Right renal pelvis (tissue), 4 donors: Measurements from ENCODE around the gene TXNL4A. TPM values are rescaled to one million over a fixed set of nuclear protein-coding genes. Genes with fewer than 3 reads are reported as not detected.

Experiments used
- DNase-seq, 4 donors: peaks; one replicate each; pipeline ENCODE4 v3.0.0-alpha.2; 2013; ENCODE audit warnings: low read depth in 4 of 4, low spot score in 3 of 4, missing footprints in 1 of 4
- polyA plus RNA-seq, 4 donors: library from polyadenylated mRNA; unstranded; fragments of 120-200 nt; gene quantifications; one replicate each; pipeline ENCODE4 v1.2.1, GENCODE V29; 2013; ENCODE audit not compliant: insufficient read length in 4 of 4

Gene TXNL4A
- polyA plus RNA-seq, 4 donors, result 88.9 to 98.2 (median 94.2) TPM

- DNase-seq, result no peak
These were observed 66.1 kb downstream of the TXNL4A start for GRCh38 chr18:79921984-79922965.

Other genes starting within 250 kb of the TXNL4A start
- under 1 TPM; 0.13 to 0.52 (median 0.15) TPM for gene KCNG2, start 190.6 kb downstream of the TXNL4A start, polyA plus RNA-seq
- gene SLC66A2, start 36.9 kb downstream of the TXNL4A start, polyA plus RNA-seq, result 10 to 100 TPM; 21.1 to 36.1 (median 26.5) TPM
- 10 to 100 TPM; 18.7 to 24.3 (median 20.4) TPM for gene HSBP1L1, start 23.9 kb downstream of the TXNL4A start, polyA plus RNA-seq
- gene RBFA, start 45.9 kb upstream of the TXNL4A start, polyA plus RNA-seq, result 10 to 100 TPM; 27.0 to 30.4 (median 29.4) TPM
- 10 to 100 TPM; 21.9 to 29.2 (median 27.1) TPM for gene ADNP2, start 120.7 kb upstream of the TXNL4A start, polyA plus RNA-seq